BJ (cell line): ENCODE measurements around the gene AOAH. TPM values are rescaled to one million over a fixed set of nuclear protein-coding genes. Genes with fewer than 3 reads are reported as not detected.
"Not testable (repeated sequence)": the region's sequence is repeated elsewhere in the genome, so short reads cannot be mapped to it uniquely, and the experiment has no call there.

ENCODE experiments used
- CTCF ChIA-PET: fragments of 350-600 bp; formaldehyde crosslinking; extraction: SDS; loops from one replicate; lab custom pipeline; 2021; ENCODE audit warnings: antibody characterized with exemption, inconsistent platforms; lab: Yijun Ruan, JAX
- POLR2A ChIA-PET: fragments of 300-600 bp; sonication (Branson Sonifier 250); formaldehyde crosslinking; extraction: SDS; loops from one replicate; lab custom pipeline; 2021; ENCODE audit warnings: antibody characterized with exemption; lab: Charles Lee
- DNase-seq: peaks from one replicate; pipeline ENCODE4 v3.0.0-alpha.2; 2011; ENCODE audit warnings: low read depth
- H3K27me3 ChIP-seq: 2 replicates; pipeline ENCODE4 v1.6.0; 2011; ENCODE audit warnings: low read length; ENCODE audit not compliant: control insufficient read depth, insufficient read depth
- H3K36me3 ChIP-seq: 2 replicates; pipeline ENCODE4 v1.5.1; 2011; ENCODE audit warnings: low read length; ENCODE audit not compliant: control insufficient read depth, insufficient read depth
- H3K4me3 ChIP-seq: 2 replicates; pipeline ENCODE4 v1.5.1; 2011; ENCODE audit warnings: low read depth, mild to moderate bottlenecking, control low read depth, low read length
- CTCF ChIP-seq: IDR thresholded peaks from 2 replicates; pipeline ENCODE4 v1.5.1; 2011; ENCODE audit warnings: low read depth, mild to moderate bottlenecking, control low read depth, inconsistent platforms, low read length, moderate library complexity; ENCODE audit not compliant: insufficient read depth
- polyA plus RNA-seq: library from polyadenylated mRNA; depleted of rRNA; stranded (reverse); fragments of >200 nt; gene quantifications from 2 replicates; pipeline ENCODE4 v1.2.3, GENCODE V29; 2011

Gene AOAH
- polyA plus RNA-seq, 1 experiment, result not detected

- ChIA-PET POLR2A (no interaction called here), CTCF (interaction anchor here (0.5 kb wide), 1 partner anchor 283 kb away, joined by 3 read pairs; no protein-coding TSS in a partner anchor)
- Histone ChIP-seq H3K36me3 (no peaks in the 10 kb centered on the region), H3K4me3 (no peak overlapping the region), H3K27me3 (no peaks in the 10 kb centered on the region; the same call in 1 of the 2 replicates)
- no peak for DNase-seq
- no peak for TF ChIP-seq CTCF
Observed at GRCh38 chr7:36710186-36710791, 14.0 kb downstream of the AOAH start.

- no peaks in the 10 kb centered on the region; the same call in 1 of the 2 replicates for H3K27me3 ChIP-seq
- no peak overlapping the region for H3K4me3 ChIP-seq
- no peaks in the 10 kb centered on the region for H3K36me3 ChIP-seq
- no peak for DNase-seq
- ChIA-PET CTCF (no interaction called here), POLR2A (no interaction called here)
- TF ChIP-seq CTCF, result no peak
Observed at GRCh38 chr7:36708767-36709166, 15.5 kb downstream of the AOAH start.

GRCh38 chr7:36707898-36708297, 16.4 kb downstream of the AOAH start:
- no peak for TF ChIP-seq CTCF
- ChIA-PET POLR2A (no interaction called here), CTCF (no interaction called here)
- no peak for DNase-seq
- H3K36me3 ChIP-seq, result no peaks in the 10 kb centered on the region
- H3K4me3 ChIP-seq, result no peak overlapping the region
- H3K27me3 ChIP-seq, result no peaks in the 10 kb centered on the region; the same call in 1 of the 2 replicates

GRCh38 chr7:36707465-36707864, 16.8 kb downstream of the AOAH start:
- Histone ChIP-seq H3K36me3 (no peaks in the 10 kb centered on the region), H3K4me3 (no peak overlapping the region), H3K27me3 (no peaks in the 10 kb centered on the region; the same call in 1 of the 2 replicates)
- no peak for DNase-seq
- CTCF ChIA-PET, result no interaction called here
- POLR2A ChIA-PET, result no interaction called here
- no peak for TF ChIP-seq CTCF

GRCh38 chr7:36703860-36704259, 20.4 kb downstream of the AOAH start:
- DNase-seq, CTCF ChIA-PET, H3K4me3 ChIP-seq, H3K36me3 ChIP-seq, POLR2A ChIA-PET, H3K27me3 ChIP-seq: not testable (repeated sequence)

- Histone ChIP-seq H3K36me3 (no peaks in the 10 kb centered on the region), H3K27me3 (no peaks in the 10 kb centered on the region), H3K4me3 (no peak overlapping the region)
- ChIA-PET POLR2A (no interaction called here), CTCF (interaction anchor here (0.6 to 1.3 kb wide), 2 partner anchors 8 to 1717 kb away, joined by 3 to 4 read pairs; no protein-coding TSS in a partner anchor)
- no peak for DNase-seq
- TF ChIP-seq CTCF, result no peak
Observed at GRCh38 chr7:36692456-36692855, 31.8 kb downstream of the AOAH start.
